Hindlimb muscle (tissue), 1 donor: ENCODE results near the gene AFAP1L2. TPM values are rescaled to one million over a fixed set of nuclear protein-coding genes. Genes with fewer than 3 reads are reported as not detected.

Experiments used
- DNase-seq: peaks from one replicate; pipeline ENCODE4 v3.0.0-alpha.2; 2013
- polyA plus RNA-seq: library from polyadenylated mRNA; unstranded; fragments of 120-200 nt; gene quantifications from one replicate; pipeline ENCODE4 v1.2.1, GENCODE V29; 2013; ENCODE audit not compliant: insufficient read length

AFAP1L2 gene
- polyA plus RNA-seq, 1 donor = 40.2 TPM

GRCh38 chr10:114387784-114388183, 16.5 kb downstream of the AFAP1L2 start:
- no peak for DNase-seq

GRCh38 chr10:114386452-114386851, 17.9 kb downstream of the AFAP1L2 start:
- no peak for DNase-seq

GRCh38 chr10:114385557-114385956, 18.7 kb downstream of the AFAP1L2 start:
- DNase-seq = no peak

GRCh38 chr10:114384601-114385000, 19.7 kb downstream of the AFAP1L2 start:
- no peak for DNase-seq

- no peak for DNase-seq
These were observed 20.1 kb downstream of the AFAP1L2 start for GRCh38 chr10:114384181-114384580.

- DNase-seq = no peak
These were observed 23.5 kb downstream of the AFAP1L2 start for GRCh38 chr10:114380797-114381196.

GRCh38 chr10:114380060-114380459, 24.2 kb downstream of the AFAP1L2 start:
- no peak for DNase-seq

GRCh38 chr10:114379631-114380041, 24.7 kb downstream of the AFAP1L2 start:
- DNase-seq = no peak

GRCh38 chr10:114376523-114376922, 27.8 kb downstream of the AFAP1L2 start:
- DNase-seq = no peak

GRCh38 chr10:114375047-114375446, 29.3 kb downstream of the AFAP1L2 start:
- no peak for DNase-seq

- DNase-seq = peak; percentile 93
These were observed 30.1 kb downstream of the AFAP1L2 start for GRCh38 chr10:114374053-114374791.

- DNase-seq = no peak
These were observed 30.7 kb downstream of the AFAP1L2 start for GRCh38 chr10:114373631-114374030.

GRCh38 chr10:114372995-114373394, 31.3 kb downstream of the AFAP1L2 start:
- no peak for DNase-seq

GRCh38 chr10:114372179-114372578, 32.1 kb downstream of the AFAP1L2 start:
- no peak for DNase-seq

- no peak for DNase-seq
These were observed 33.3 kb downstream of the AFAP1L2 start for GRCh38 chr10:114370966-114371365.

- DNase-seq = no peak
These were observed 34.1 kb downstream of the AFAP1L2 start for GRCh38 chr10:114370199-114370598.

- no peak for DNase-seq
These were observed 36.3 kb downstream of the AFAP1L2 start for GRCh38 chr10:114368057-114368391.

GRCh38 chr10:114367351-114368056, 36.8 kb downstream of the AFAP1L2 start:
- DNase-seq = no peak

- no peak for DNase-seq
These were observed 39.6 kb downstream of the AFAP1L2 start for GRCh38 chr10:114364726-114365125.

- no peak for DNase-seq
These were observed 40.4 kb downstream of the AFAP1L2 start for GRCh38 chr10:114363745-114364454.

- no peak for DNase-seq
These were observed 41.4 kb downstream of the AFAP1L2 start for GRCh38 chr10:114362826-114363355.

GRCh38 chr10:114359953-114360345, 44.4 kb downstream of the AFAP1L2 start:
- no peak for DNase-seq
